Measurements from ENCODE around the gene ITGAL. TPM values are rescaled to one million over a fixed set of nuclear protein-coding genes. Genes with fewer than 3 reads are reported as not detected.

Gene ITGAL
- total and polyA plus RNA-seq, 2 of the 13 experiments (the other 11 are each of a cell fraction or from before 2014, with no cell fraction given): 0.86 to 1.2 TPM

DNA sequence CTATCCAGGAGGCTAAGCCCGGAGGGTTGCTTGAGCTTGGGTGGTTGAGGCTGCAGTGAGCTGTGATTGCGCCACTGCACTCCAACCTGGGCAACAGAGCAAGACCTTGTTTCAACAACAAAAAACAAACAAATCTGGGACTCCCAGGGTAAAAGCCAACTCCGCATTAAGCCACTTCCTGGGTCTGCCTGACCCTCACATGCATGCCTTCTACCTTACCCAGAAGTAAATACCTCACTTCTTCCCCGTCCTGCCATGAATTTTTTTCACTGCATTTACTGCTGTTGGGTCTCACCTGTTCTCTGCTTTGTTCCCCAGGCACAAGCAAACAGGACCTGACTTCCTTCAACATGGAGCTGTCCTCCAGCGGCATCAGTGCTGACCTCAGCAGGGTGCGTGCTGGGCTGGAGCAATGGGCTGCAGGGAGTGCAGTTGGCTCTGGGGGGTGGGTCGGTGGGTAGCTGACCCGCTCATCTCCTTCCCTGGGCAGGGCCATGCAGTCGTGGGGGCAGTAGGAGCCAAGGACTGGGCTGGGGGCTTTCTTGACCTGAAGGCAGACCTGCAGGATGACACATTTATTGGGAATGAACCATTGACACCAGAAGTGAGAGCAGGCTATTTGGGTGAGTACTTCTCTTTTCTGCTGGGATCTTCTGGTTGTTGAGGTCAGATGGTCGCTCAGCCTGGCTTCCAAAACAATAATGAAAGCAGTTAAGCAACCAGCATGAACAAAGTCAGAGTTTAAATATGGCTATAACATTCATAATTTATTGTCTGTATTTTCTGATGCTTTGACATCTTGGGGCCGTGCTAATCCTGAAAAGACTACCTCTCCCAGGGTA lies 16.4 kb downstream of the ITGAL start (continued):
- TF ChIP-seq, protein P1, sequence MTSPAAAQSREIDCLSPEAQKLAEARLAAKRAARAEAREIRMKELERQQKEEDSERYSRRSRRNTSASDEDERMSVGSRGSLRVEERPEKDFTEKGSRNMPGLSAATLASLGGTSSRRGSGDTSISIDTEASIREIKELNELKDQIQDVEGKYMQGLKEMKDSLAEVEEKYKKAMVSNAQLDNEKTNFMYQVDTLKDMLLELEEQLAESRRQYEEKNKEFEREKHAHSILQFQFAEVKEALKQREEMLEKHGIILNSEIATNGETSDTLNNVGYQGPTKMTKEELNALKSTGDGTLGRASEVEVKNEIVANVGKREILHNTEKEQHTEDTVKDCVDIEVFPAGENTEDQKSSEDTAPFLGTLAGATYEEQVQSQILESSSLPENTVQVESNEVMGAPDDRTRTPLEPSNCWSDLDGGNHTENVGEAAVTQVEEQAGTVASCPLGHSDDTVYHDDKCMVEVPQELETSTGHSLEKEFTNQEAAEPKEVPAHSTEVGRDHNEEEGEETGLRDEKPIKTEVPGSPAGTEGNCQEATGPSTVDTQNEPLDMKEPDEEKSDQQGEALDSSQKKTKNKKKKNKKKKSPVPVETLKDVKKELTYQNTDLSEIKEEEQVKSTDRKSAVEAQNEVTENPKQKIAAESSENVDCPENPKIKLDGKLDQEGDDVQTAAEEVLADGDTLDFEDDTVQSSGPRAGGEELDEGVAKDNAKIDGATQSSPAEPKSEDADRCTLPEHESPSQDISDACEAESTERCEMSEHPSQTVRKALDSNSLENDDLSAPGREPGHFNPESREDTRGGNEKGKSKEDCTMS (CRISPR knock-in tag; conservative IDR thresholded peaks at IDR 0.05): no peak
- TF ChIP-seq ZSCAN29 (CRISPR knock-in tag; conservative IDR thresholded peaks at IDR 0.05): 0 out of 2 replicates have a peak, but pooled peaks have one; percentile 56
- no peak for TF ChIP-seq MTF1 (CRISPR knock-in tag; IDR thresholded peaks at IDR 0.05)
- no peak for TF ChIP-seq RFX3 (CRISPR knock-in tag; IDR thresholded peaks at IDR 0.05)
- no peak for TF ChIP-seq ZNF703 (CRISPR knock-in tag; IDR thresholded peaks at IDR 0.05; ENCODE audit: borderline replicate concordance)
- peak; percentile 48; the same call in 1 of the 2 replicates for TF ChIP-seq ZNF317 (CRISPR knock-in tag; IDR thresholded peaks at IDR 0.05)
- TF ChIP-seq, protein P2, sequence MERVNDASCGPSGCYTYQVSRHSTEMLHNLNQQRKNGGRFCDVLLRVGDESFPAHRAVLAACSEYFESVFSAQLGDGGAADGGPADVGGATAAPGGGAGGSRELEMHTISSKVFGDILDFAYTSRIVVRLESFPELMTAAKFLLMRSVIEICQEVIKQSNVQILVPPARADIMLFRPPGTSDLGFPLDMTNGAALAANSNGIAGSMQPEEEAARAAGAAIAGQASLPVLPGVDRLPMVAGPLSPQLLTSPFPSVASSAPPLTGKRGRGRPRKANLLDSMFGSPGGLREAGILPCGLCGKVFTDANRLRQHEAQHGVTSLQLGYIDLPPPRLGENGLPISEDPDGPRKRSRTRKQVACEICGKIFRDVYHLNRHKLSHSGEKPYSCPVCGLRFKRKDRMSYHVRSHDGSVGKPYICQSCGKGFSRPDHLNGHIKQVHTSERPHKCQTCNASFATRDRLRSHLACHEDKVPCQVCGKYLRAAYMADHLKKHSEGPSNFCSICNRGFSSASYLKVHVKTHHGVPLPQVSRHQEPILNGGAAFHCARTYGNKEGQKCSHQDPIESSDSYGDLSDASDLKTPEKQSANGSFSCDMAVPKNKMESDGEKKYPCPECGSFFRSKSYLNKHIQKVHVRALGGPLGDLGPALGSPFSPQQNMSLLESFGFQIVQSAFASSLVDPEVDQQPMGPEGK (CRISPR knock-in tag; IDR thresholded peaks at IDR 0.05): peak; percentile 48; the same call in 1 of the 2 replicates
- 0 out of 2 replicates have a peak, but pooled peaks have one; percentile 54 for TF ChIP-seq ZNF441 (CRISPR knock-in tag; IDR thresholded peaks at IDR 0.05; ENCODE audit: borderline replicate concordance)
- TF ChIP-seq, protein P3, sequence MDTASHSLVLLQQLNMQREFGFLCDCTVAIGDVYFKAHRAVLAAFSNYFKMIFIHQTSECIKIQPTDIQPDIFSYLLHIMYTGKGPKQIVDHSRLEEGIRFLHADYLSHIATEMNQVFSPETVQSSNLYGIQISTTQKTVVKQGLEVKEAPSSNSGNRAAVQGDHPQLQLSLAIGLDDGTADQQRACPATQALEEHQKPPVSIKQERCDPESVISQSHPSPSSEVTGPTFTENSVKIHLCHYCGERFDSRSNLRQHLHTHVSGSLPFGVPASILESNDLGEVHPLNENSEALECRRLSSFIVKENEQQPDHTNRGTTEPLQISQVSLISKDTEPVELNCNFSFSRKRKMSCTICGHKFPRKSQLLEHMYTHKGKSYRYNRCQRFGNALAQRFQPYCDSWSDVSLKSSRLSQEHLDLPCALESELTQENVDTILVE (CRISPR knock-in tag; IDR thresholded peaks at IDR 0.05): no peak
- TF ChIP-seq, protein P4, sequence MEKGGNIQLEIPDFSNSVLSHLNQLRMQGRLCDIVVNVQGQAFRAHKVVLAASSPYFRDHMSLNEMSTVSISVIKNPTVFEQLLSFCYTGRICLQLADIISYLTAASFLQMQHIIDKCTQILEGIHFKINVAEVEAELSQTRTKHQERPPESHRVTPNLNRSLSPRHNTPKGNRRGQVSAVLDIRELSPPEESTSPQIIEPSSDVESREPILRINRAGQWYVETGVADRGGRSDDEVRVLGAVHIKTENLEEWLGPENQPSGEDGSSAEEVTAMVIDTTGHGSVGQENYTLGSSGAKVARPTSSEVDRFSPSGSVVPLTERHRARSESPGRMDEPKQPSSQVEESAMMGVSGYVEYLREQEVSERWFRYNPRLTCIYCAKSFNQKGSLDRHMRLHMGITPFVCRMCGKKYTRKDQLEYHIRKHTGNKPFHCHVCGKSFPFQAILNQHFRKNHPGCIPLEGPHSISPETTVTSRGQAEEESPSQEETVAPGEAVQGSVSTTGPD (CRISPR knock-in tag; IDR thresholded peaks at IDR 0.05): no peak
- peak; percentile 71; the same call in 1 of the 2 replicates for TF ChIP-seq DPF2 (CRISPR knock-in tag; IDR thresholded peaks at IDR 0.05; ENCODE audit: borderline replicate concordance, low read depth)
- peak; percentile 52; the same call in 1 of the 2 replicates for TF ChIP-seq ZNF614 (CRISPR knock-in tag; IDR thresholded peaks at IDR 0.05; ENCODE audit: borderline replicate concordance)
- TF ChIP-seq POLR2AphosphoS2 (IDR thresholded peaks at IDR 0.05; ENCODE audit: low read depth, low read length): no peak
- no peak for TF ChIP-seq ZNF747 (CRISPR knock-in tag; IDR thresholded peaks at IDR 0.05; ENCODE audit: borderline replicate concordance)
- no peak for TF ChIP-seq NFE2L1 (CRISPR knock-in tag; IDR thresholded peaks at IDR 0.05; ENCODE audit: borderline replicate concordance)
- peak; percentile 79 for TF ChIP-seq FOXC1 (CRISPR knock-in tag; IDR thresholded peaks at IDR 0.05; ENCODE audit: borderline replicate concordance)
- no peak for TF ChIP-seq ZIK1 (CRISPR knock-in tag; IDR thresholded peaks at IDR 0.05; ENCODE audit: borderline replicate concordance, low read depth)
- TF ChIP-seq ZNF878 (CRISPR knock-in tag; IDR thresholded peaks at IDR 0.05): no peak
- no peak for TF ChIP-seq HCFC1 (IDR thresholded peaks at IDR 0.05; ENCODE audit: low read depth, low read length)
- TF ChIP-seq, protein P5, sequence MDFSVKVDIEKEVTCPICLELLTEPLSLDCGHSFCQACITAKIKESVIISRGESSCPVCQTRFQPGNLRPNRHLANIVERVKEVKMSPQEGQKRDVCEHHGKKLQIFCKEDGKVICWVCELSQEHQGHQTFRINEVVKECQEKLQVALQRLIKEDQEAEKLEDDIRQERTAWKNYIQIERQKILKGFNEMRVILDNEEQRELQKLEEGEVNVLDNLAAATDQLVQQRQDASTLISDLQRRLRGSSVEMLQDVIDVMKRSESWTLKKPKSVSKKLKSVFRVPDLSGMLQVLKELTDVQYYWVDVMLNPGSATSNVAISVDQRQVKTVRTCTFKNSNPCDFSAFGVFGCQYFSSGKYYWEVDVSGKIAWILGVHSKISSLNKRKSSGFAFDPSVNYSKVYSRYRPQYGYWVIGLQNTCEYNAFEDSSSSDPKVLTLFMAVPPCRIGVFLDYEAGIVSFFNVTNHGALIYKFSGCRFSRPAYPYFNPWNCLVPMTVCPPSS (IDR thresholded peaks at IDR 0.05): no peak
- TF ChIP-seq U2AF2 (IDR thresholded peaks at IDR 0.05; ENCODE audit: low read depth, low read length): no peak
